Tibial artery (tissue), 4 donors: ENCODE data around the gene ADAM23.

ENCODE experiments used
- DNase-seq, 2 donors: peaks; one replicate each; pipeline ENCODE4 v3.0.0-alpha.2; 2019
- H3K27ac ChIP-seq, 2 donors: fragments of 200-600 bp; sonication (generic) in 1 of 2; 1 replicate in 1 of 2; 2 replicates in 1 of 2; pipeline ENCODE4 v1.5.1; 2018 to 2019; ENCODE audit warnings: mild to moderate bottlenecking in 1 of 2
- H3K27me3 ChIP-seq, 2 donors: fragments of 200-600 bp; sonication (generic) in 1 of 2; one replicate each; pipeline versions ENCODE4 v1.5.1 to v1.6.0; 2016 to 2019
- H3K36me3 ChIP-seq, 3 donors: fragments of 200-600 bp; sonication (generic) in 2 of 3; one replicate each; pipeline ENCODE4 v1.5.1; 2016 to 2019; ENCODE audit warnings: mild to moderate bottlenecking in 2 of 3
- H3K4me1 ChIP-seq, 4 donors: fragments of 200-600 bp; sonication (generic) in 2 of 4; 1 replicate in 3 of 4; 2 replicates in 1 of 4; pipeline ENCODE4 v1.5.1; 2016 to 2019
- H3K4me3 ChIP-seq, 2 donors: fragments of 200-600 bp; sonication (generic) in 1 of 2; 1 replicate in 1 of 2; 2 replicates in 1 of 2; pipeline ENCODE4 v1.5.1; 2018 to 2019; ENCODE audit warnings: mild to moderate bottlenecking in 2 of 2
- H3K9me3 ChIP-seq, 3 donors: fragments of 200-600 bp; sonication (generic) in 1 of 3; one replicate each; pipeline ENCODE4 v1.5.1; 2016 to 2019
- intact Hi-C: fragments of 100-400 bp; cut with DNase I; formaldehyde crosslinking; loops from one replicate; pipeline ENCODE4 v1.15.0; 2023; ENCODE audit warnings: low total_unique reads
- TF ChIP-seq, protein P1 (sequence below), 2 experiments: fragments of 200-600 bp in 1 of 2; fragments of 450-650 bp in 1 of 2; IDR thresholded peaks; one replicate each; pipeline ENCODE4 v1.5.1; 2017 to 2019; ENCODE audit warnings: antibody characterized with exemption in 2 of 2, mild to moderate bottlenecking in 1 of 2, moderate library complexity in 1 of 2

Gene ADAM23

DNA sequence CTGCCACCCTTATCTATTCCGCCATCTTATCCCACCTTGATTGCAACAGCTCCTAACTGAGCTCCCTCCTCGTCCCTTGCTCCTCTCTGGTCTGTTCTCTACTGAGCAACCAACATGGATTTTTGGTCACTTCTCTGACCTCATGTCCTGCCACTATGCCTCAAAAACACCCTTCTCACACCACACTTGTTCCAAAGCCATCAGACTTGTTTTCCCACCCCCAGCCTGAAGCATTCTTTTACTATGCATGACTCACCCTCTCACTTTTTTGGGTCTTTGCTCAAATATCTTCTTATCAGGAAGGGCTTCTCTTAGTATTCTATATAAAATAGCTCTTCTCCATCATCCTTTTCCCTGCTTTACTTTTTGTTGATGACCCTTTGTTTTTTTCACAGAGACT lies 196.3 kb downstream of the ADAM23 start:
- Histone ChIP-seq H3K27me3 (peaks cover 0 to 18% of the 10 kb centered on the region in 2 donors), H3K4me3 (no peak overlapping the region), H3K4me1 (no peaks in the 10 kb centered on the region), H3K36me3 (no peaks in the 10 kb centered on the region), H3K9me3 (peaks cover 0 to 6% (median 0%) of the 10 kb centered on the region in 3 donors), H3K27ac (no peak overlapping the region)
- DNase-seq = no peak
- intact Hi-C loops = no loop called here
- TF ChIP-seq, protein P1, sequence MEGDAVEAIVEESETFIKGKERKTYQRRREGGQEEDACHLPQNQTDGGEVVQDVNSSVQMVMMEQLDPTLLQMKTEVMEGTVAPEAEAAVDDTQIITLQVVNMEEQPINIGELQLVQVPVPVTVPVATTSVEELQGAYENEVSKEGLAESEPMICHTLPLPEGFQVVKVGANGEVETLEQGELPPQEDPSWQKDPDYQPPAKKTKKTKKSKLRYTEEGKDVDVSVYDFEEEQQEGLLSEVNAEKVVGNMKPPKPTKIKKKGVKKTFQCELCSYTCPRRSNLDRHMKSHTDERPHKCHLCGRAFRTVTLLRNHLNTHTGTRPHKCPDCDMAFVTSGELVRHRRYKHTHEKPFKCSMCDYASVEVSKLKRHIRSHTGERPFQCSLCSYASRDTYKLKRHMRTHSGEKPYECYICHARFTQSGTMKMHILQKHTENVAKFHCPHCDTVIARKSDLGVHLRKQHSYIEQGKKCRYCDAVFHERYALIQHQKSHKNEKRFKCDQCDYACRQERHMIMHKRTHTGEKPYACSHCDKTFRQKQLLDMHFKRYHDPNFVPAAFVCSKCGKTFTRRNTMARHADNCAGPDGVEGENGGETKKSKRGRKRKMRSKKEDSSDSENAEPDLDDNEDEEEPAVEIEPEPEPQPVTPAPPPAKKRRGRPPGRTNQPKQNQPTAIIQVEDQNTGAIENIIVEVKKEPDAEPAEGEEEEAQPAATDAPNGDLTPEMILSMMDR (IDR thresholded peaks at IDR 0.05) = no peak

DNA sequence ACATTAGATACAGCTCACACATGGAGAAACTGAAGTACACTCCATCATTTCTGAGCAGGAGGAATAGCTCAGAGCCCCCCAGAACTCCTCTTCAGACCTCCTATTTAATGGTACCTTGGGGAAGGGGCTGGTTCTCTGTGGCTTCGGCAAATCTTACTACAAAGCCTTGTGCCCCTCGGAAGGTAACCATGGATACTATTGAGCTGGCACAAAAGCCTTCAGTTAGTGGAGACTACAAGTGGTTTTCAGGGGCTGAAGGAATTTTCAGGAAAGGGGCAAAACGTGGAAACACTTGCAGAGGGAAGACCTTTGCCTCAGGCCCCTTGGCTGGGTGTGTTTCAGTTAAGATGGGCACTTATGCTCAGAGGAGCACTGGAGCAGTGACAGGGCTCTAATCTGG lies 197.9 kb downstream of the ADAM23 start:
- Histone ChIP-seq H3K4me1 (no peaks in the 10 kb centered on the region), H3K36me3 (no peaks in the 10 kb centered on the region), H3K9me3 (peaks cover 0 to 6% (median 0%) of the 10 kb centered on the region in 3 donors), H3K27me3 (peaks cover 0 to 18% of the 10 kb centered on the region in 2 donors), H3K4me3 (no peak overlapping the region), H3K27ac (no peak overlapping the region)
- TF ChIP-seq, protein P1 (IDR thresholded peaks at IDR 0.05) = no peak
- DNase-seq = no peak
- intact Hi-C loops = no loop called here

DNA sequence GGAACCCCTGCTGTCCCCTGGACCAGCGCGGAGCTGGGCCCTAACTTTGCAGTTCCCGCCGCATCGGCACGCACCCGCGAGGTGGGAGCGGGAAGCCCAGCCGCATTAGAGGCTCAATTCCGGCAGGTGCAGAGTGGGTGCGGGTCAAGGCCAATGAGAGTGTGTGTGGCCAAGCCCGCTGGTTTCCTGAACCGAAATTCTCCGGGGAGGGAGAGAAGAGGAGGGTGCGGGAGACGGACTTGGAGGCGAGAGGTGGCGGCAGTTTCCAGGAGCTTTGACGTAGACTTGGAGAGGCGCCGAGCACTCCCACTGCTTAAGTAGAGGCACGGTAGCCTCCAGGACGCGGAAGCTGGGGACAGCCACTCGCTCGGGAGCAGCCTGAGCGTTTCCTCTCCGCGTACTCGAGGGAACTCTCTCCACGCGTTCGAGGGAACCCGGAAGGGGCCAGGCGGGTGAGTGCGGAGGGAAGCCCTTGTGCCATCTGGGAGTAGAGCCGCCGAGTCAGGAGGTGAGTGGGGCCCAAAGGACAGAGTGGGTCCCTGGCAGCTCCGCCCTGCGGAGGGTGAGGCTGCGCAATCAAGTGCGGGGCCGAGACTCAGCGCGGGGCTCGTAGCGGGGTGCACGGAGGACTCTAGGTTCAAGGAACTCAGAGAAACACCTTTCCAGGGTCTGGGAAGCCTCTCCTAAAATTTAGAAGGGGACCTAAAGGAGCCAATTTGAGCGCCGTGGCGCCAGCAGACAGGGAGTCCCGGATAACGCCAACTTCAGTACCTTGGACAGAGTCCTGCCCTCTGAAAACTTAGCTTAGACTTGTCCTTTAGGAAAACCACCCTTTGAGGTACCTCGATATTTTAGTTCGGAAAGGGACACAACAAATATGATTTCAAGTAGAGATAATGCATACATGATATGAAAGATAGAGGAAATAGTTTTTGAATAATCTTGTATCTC lies 199.0 kb downstream of the ADAM23 start, which contains the start of gene FAM237A:
TSS of gene FAM237A (plus strand) at position 413 of the 951 bp plus-strand sequence. CDS start 1,750 bp downstream, outside the sequence.
- H3K27me3 ChIP-seq = peaks cover 0 to 18% of the 10 kb centered on the region in 2 donors
- TF ChIP-seq, protein P1 (IDR thresholded peaks at IDR 0.05) = no peak

DNA sequence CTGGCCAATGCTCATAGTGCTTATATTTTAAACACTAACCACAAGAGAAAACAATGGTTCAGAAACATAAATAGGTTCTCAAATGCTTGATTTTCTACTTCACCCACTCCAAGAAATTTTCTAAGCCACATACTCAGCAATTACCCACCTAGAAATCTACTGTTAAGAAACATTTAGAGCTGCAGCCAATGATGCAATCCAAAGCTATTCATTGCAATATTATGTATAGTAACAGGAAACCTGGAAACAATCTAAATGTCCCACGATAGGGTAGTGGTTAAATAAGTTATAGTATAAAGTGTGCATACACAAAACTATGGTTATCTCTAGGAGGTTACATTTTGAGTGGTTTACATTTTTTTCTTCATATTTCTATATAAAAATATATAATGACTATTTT lies 204.7 kb downstream of the ADAM23 start:
- H3K36me3 ChIP-seq = no peaks in the 10 kb centered on the region
- no peak overlapping the region for H3K4me3 ChIP-seq
- H3K27me3 ChIP-seq = no peaks in the 10 kb centered on the region
- no peak overlapping the region for H3K27ac ChIP-seq
- H3K4me1 ChIP-seq = no peaks in the 10 kb centered on the region
- DNase-seq = no peak
- TF ChIP-seq, protein P1 (IDR thresholded peaks at IDR 0.05) = no peak
- no peaks in the 10 kb centered on the region for H3K9me3 ChIP-seq
- intact Hi-C loops = no loop called here

More for the DNA sequence above, 199.0 kb downstream of the ADAM23 start, which contains the start of gene FAM237A:
- DNase-seq = no peak
- intact Hi-C loops = no loop called here
- Histone ChIP-seq H3K36me3 (no peaks in the 10 kb centered on the region), H3K4me1 (no peaks in the 10 kb centered on the region), H3K27ac (no peak within 1 kb of the TSS), H3K4me3 (no peak within 1 kb of the TSS), H3K9me3 (peaks cover 0 to 6% (median 0%) of the 10 kb centered on the region in 3 donors)

DNA sequence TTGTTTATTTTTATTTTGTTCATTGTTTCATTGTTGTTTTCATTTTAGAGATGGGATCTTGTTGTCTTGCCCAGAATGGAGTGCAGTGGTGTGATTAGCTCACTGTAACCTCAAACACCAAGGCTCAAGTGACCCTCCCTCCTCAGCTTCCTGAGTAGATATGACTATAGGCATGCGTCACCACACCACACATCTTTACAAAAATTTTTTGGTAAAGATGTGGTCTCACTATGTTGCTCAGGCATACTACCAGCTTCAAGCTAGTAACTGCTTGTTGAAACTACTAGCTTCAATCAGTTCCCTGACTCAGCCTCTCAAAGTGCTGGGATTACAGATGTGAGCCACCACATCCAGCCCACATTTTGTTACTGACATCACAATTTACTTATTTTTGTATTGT lies 213.8 kb downstream of the ADAM23 start:
- Histone ChIP-seq H3K9me3 (peaks cover 0 to 3% (median 0%) of the 10 kb centered on the region in 3 donors), H3K36me3 (no peaks in the 10 kb centered on the region), H3K27ac (no peak overlapping the region), H3K27me3 (no peaks in the 10 kb centered on the region), H3K4me1 (no peaks in the 10 kb centered on the region), H3K4me3 (no peak overlapping the region)
- intact Hi-C loops = no loop called here
- no peak for DNase-seq
- TF ChIP-seq, protein P1 (IDR thresholded peaks at IDR 0.05) = no peak
